ENCODE results near the gene ADAM22.

The ADAM22 gene

DNA sequence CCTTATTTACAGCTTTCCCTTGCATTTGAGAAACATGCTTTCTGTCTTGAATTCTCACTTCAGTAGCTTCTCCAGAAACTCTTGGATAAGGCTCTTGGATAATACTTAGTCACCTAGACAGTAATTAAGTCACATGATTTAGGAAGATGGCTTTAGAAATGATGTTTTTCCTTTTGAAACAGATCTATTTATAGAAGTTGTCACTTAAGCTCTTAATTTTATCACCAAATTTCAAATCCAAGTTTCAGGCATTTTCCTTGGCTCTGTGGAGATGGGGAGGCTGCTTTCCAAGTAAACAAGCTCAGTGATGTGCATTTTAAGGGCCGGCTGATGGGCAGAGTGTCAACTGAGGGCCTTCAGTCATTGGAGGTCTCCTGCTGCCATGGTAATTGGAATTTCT is 155.5 kb downstream of the ADAM22 start:
- Histone ChIP-seq H3K9me3 (ENCODE audit: control insufficient read depth, low read length) (no peaks in the 10 kb centered on the region), H3K9ac (ENCODE audit: low read length) (no peak overlapping the region), H3K4me1 (ENCODE audit: control insufficient read depth, insufficient read depth, low read length) (peaks cover 11% of the 10 kb centered on the region), H3K27me3 (replicated peaks; ENCODE audit: control insufficient read depth, insufficient read depth, low read length) (no peaks in the 10 kb centered on the region), H3K4me3 (ENCODE audit: low read length) (no peak overlapping the region), H3K36me3 (ENCODE audit: control insufficient read depth, insufficient read depth, low read length, severe bottlenecking) (no peaks in the 10 kb centered on the region)
- no peak for DNase-seq (ENCODE audit: low read depth)

DNA sequence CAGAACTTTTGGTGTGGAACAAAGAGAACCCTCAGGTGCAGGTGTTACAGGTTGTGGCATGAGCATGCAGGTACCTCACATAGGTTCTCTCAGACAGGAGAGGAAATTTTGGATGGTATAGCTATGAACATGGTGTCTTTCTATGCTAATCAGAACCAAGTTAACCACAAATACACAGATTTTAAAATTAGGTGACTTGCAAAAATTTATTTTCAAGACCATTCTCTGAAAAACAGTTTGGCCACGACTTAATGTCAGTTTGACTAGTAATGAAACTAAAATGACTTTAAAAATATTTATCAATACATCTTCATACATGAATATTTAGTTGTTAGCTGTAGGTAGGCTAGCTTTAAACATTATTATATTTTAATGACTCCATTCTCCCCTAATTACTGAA is 156.2 kb downstream of the ADAM22 start:
- Histone ChIP-seq H3K9ac (ENCODE audit: low read length) (no peak overlapping the region), H3K36me3 (ENCODE audit: control insufficient read depth, insufficient read depth, low read length, severe bottlenecking) (no peaks in the 10 kb centered on the region), H3K4me1 (ENCODE audit: control insufficient read depth, insufficient read depth, low read length) (peaks cover 11% of the 10 kb centered on the region), H3K27me3 (replicated peaks; ENCODE audit: control insufficient read depth, insufficient read depth, low read length) (no peaks in the 10 kb centered on the region), H3K9me3 (ENCODE audit: control insufficient read depth, low read length) (no peaks in the 10 kb centered on the region), H3K4me3 (ENCODE audit: low read length) (peak overlapping the region; percentile 59)
- no peak for DNase-seq (ENCODE audit: low read depth)

DNA sequence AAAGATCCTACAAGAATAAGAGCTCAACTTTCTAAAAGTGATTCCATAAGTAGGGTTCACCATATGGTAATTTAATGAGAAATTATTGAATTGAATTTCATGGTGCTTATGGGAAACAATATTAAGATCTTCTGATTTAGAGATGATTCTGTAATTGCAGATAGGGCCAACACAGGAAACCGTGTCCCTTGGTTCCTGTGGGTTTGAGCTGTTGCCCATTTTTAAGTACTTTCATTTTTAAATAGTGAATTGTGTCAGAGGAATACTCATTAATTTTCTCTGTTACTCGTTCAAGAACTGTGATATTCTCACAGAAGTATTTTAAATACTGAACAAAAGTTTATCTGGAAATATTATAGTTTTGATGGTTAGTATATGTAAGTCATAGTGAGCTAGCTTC is 156.6 kb downstream of the ADAM22 start:
- Histone ChIP-seq H3K9me3 (ENCODE audit: control insufficient read depth, low read length) (no peaks in the 10 kb centered on the region), H3K36me3 (ENCODE audit: control insufficient read depth, insufficient read depth, low read length, severe bottlenecking) (no peaks in the 10 kb centered on the region), H3K4me3 (ENCODE audit: low read length) (peak overlapping the region; percentile 59), H3K9ac (ENCODE audit: low read length) (peak overlapping the region; percentile 42), H3K4me1 (ENCODE audit: control insufficient read depth, insufficient read depth, low read length) (peaks cover 11% of the 10 kb centered on the region), H3K27me3 (replicated peaks; ENCODE audit: control insufficient read depth, insufficient read depth, low read length) (no peaks in the 10 kb centered on the region)
- no peak for DNase-seq (ENCODE audit: low read depth)

DNA sequence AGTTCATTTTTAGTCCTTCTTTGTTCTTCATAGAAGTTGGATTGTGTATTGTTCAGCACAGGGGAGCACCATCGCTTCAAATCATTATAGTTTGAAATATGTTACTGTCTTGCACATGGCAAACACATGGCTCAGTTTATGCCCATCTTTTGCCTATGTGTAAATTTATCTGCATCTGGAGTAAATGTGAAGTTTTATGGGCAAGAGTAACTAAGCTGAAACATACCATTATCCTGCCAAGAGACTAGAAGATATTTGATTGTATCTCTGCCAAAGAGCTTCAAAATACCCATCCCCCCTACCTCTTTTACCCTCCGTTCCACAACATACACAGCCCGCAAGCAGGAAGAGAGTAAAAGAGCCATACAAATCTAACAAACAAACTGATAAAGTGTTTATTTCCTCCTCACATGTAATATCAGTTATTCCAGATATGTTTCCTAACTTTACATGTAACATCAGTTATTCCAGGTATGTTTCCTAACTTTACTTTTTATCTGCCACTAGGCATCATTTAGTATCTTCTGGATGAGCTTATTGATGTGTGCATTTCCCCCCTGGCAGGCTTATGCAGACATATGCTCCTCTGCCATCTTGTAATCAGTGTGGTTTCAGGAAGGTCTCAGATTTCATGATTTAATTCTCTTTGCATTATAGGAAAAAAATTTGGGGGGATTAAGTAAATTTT is 158.1 kb downstream of the ADAM22 start:
- H3K4me3 ChIP-seq (ENCODE audit: low read length): no peak overlapping the region
- no peaks in the 10 kb centered on the region for H3K9me3 ChIP-seq (ENCODE audit: control insufficient read depth, low read length)
- no peaks in the 10 kb centered on the region for H3K27me3 ChIP-seq (replicated peaks; ENCODE audit: control insufficient read depth, insufficient read depth, low read length)
- H3K36me3 ChIP-seq (ENCODE audit: control insufficient read depth, insufficient read depth, low read length, severe bottlenecking): no peaks in the 10 kb centered on the region
- H3K4me1 ChIP-seq (ENCODE audit: control insufficient read depth, insufficient read depth, low read length): peaks cover 11% of the 10 kb centered on the region
- DNase-seq (ENCODE audit: low read depth): no peak
- H3K9ac ChIP-seq (ENCODE audit: low read length): no peak overlapping the region

DNA sequence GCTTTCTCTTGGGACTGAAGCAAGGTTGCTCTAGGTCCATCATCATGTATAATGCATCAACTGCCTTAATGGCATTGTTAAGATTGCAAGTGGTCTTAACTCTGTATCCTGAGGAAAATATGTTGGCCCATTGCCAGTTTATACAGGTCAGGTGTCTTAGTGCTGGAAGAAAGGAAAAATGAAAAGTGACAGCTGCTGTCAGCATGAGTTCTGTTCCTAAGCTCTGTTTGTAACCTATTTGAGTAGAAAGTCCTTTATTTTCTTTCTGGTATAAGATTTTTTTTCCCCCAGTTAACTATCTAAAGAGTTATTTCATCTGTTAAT is 158.6 kb downstream of the ADAM22 start:
- Histone ChIP-seq H3K4me1 (ENCODE audit: control insufficient read depth, insufficient read depth, low read length) (peaks cover 11% of the 10 kb centered on the region), H3K27me3 (replicated peaks; ENCODE audit: control insufficient read depth, insufficient read depth, low read length) (no peaks in the 10 kb centered on the region), H3K9ac (ENCODE audit: low read length) (no peak overlapping the region), H3K9me3 (ENCODE audit: control insufficient read depth, low read length) (no peaks in the 10 kb centered on the region), H3K36me3 (ENCODE audit: control insufficient read depth, insufficient read depth, low read length, severe bottlenecking) (no peaks in the 10 kb centered on the region), H3K4me3 (ENCODE audit: low read length) (no peak overlapping the region)
- no peak for DNase-seq (ENCODE audit: low read depth)

DNA sequence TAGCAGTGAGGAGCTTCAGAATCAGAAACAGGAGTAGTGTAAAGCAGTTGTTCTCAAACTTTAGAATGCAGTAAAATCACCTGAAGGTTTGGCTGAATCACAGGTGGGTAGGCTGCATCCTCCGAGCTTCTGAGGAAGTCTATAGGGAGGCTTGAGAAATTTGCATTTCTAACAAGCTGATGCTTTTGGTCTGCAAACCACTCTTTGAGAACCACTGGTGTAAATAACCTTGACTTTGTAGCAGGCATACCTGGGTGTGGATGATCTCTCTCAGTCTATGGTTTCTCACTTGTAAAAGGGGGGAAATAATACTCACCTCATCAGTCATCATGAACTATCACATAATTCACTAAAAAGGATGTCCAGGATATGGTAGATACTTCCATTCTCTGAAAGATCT is 167.7 kb downstream of the ADAM22 start:
- Histone ChIP-seq H3K4me1 (ENCODE audit: control insufficient read depth, insufficient read depth, low read length) (no peaks in the 10 kb centered on the region), H3K9ac (ENCODE audit: low read length) (no peak overlapping the region), H3K9me3 (ENCODE audit: control insufficient read depth, low read length) (no peaks in the 10 kb centered on the region), H3K36me3 (ENCODE audit: control insufficient read depth, insufficient read depth, low read length, severe bottlenecking) (no peaks in the 10 kb centered on the region), H3K27me3 (replicated peaks; ENCODE audit: control insufficient read depth, insufficient read depth, low read length) (no peaks in the 10 kb centered on the region), H3K4me3 (ENCODE audit: low read length) (no peak overlapping the region)
- DNase-seq (ENCODE audit: low read depth): no peak

DNA sequence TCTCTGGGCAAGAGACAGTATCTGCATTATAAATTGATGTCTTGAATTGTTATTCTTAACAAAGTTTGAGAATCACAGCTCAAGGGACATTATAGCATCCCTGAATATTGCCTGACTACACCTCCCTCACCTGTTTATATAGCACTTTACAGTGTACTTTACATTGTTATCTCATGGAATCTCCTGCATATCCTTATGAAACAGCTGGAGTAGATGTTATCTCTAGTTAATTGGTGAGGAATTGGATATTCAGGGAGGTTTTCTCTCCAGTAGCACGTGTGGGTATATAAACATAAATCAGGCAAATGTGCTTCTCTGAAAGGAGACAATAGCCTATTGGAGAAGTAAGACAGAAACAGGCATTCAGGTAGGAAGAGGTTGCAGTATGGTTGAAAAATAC is 168.6 kb downstream of the ADAM22 start:
- no peaks in the 10 kb centered on the region for H3K4me1 ChIP-seq (ENCODE audit: control insufficient read depth, insufficient read depth, low read length)
- H3K9me3 ChIP-seq (ENCODE audit: control insufficient read depth, low read length): no peaks in the 10 kb centered on the region
- no peak overlapping the region for H3K4me3 ChIP-seq (ENCODE audit: low read length)
- H3K9ac ChIP-seq (ENCODE audit: low read length): no peak overlapping the region
- H3K36me3 ChIP-seq (ENCODE audit: control insufficient read depth, insufficient read depth, low read length, severe bottlenecking): no peaks in the 10 kb centered on the region
- no peaks in the 10 kb centered on the region for H3K27me3 ChIP-seq (replicated peaks; ENCODE audit: control insufficient read depth, insufficient read depth, low read length)
- no peak for DNase-seq (ENCODE audit: low read depth)

DNA sequence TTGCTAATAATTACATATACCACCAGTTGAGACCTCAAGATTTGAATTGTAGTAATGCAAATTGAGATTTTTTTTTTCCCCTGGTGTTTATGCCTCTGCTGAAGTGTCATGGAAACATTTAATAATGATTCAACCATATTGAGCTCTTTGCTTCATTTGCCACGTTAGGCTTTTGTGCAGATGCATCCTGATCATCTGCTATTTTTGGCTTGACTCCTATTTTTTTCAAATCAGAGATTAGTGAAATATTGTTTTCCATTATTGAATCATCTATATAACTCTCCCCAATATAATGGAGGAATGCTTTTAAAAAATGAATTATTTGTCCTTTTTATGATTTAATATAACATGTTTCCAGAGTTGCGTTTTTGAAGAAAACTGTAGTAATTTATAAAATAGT is 170.7 kb downstream of the ADAM22 start:
- H3K36me3 ChIP-seq (ENCODE audit: control insufficient read depth, insufficient read depth, low read length, severe bottlenecking): no peaks in the 10 kb centered on the region
- H3K27me3 ChIP-seq (replicated peaks; ENCODE audit: control insufficient read depth, insufficient read depth, low read length): no peaks in the 10 kb centered on the region
- H3K9me3 ChIP-seq (ENCODE audit: control insufficient read depth, low read length): no peaks in the 10 kb centered on the region
- no peak for DNase-seq (ENCODE audit: low read depth)
- H3K9ac ChIP-seq (ENCODE audit: low read length): no peak overlapping the region
- H3K4me1 ChIP-seq (ENCODE audit: control insufficient read depth, insufficient read depth, low read length): no peaks in the 10 kb centered on the region
- H3K4me3 ChIP-seq (ENCODE audit: low read length): no peak overlapping the region

DNA sequence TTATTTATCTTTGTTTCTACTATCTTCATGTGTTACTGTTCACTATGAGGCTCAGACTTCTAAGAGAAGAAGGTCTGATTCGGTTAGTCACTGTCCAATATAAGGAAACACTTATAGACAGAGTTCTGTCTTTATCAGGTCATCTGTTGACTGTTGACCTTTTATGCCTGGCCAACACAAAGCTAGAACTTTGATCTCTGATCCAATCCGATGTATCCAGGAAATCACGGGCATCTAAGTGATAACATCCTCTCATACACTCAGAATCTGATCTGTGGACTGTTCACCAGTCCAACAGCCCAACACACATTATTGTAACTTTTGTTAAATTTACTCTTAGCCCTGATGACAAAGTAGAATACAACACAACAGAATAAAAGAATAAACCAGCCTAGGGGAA is 171.2 kb downstream of the ADAM22 start:
- Histone ChIP-seq H3K27me3 (replicated peaks; ENCODE audit: control insufficient read depth, insufficient read depth, low read length) (no peaks in the 10 kb centered on the region), H3K9me3 (ENCODE audit: control insufficient read depth, low read length) (no peaks in the 10 kb centered on the region), H3K4me3 (ENCODE audit: low read length) (no peak overlapping the region), H3K9ac (ENCODE audit: low read length) (no peak overlapping the region), H3K36me3 (ENCODE audit: control insufficient read depth, insufficient read depth, low read length, severe bottlenecking) (no peaks in the 10 kb centered on the region), H3K4me1 (ENCODE audit: control insufficient read depth, insufficient read depth, low read length) (no peaks in the 10 kb centered on the region)
- DNase-seq (ENCODE audit: low read depth): no peak

DNA sequence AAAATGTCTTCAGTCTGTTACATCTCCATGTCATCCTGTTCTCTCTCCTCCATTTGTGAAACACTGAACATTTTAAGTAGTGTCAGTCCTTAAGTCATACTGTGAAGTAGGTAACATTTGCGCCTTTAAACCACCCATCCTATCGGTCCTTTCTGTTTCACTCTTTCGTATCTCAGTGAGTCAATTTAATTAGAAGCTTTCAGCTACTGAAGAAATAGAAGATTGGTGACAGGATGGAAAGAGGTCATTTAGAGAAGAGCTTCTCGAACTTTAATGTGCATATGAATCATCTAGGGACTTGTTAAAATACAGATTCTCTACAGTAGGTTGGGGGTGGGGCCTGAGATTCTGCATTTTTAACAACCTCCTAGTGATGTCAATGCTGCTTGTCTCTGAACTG is 172.4 kb downstream of the ADAM22 start:
- Histone ChIP-seq H3K36me3 (ENCODE audit: control insufficient read depth, insufficient read depth, low read length, severe bottlenecking) (no peaks in the 10 kb centered on the region), H3K4me1 (ENCODE audit: control insufficient read depth, insufficient read depth, low read length) (no peaks in the 10 kb centered on the region), H3K4me3 (ENCODE audit: low read length) (no peak overlapping the region), H3K27me3 (replicated peaks; ENCODE audit: control insufficient read depth, insufficient read depth, low read length) (no peaks in the 10 kb centered on the region), H3K9me3 (ENCODE audit: control insufficient read depth, low read length) (no peaks in the 10 kb centered on the region), H3K9ac (ENCODE audit: low read length) (no peak overlapping the region)
- DNase-seq (ENCODE audit: low read depth): no peak

DNA sequence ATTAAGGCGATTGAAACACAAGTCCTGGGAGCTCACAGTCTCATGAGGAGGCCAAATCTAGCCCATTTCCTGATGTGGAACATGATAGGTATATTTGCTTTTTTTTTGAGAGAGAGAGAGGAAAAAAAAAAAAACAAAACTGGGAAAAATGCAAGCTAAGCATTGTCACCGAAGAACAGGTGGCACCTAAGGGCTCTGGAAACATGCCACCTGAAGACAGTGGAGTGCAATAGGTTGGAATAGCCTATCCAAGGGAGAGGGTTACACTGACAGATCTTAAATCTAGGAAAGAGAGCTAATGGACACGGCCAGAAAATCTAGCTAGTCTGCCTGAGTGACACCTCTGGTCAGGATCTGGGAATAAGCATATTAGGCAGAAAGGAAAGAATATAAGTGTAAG is 175.6 kb downstream of the ADAM22 start:
- no peaks in the 10 kb centered on the region for H3K9me3 ChIP-seq (ENCODE audit: control insufficient read depth, low read length)
- no peaks in the 10 kb centered on the region for H3K36me3 ChIP-seq (ENCODE audit: control insufficient read depth, insufficient read depth, low read length, severe bottlenecking)
- no peak overlapping the region for H3K9ac ChIP-seq (ENCODE audit: low read length)
- H3K27me3 ChIP-seq (replicated peaks; ENCODE audit: control insufficient read depth, insufficient read depth, low read length): no peaks in the 10 kb centered on the region
- DNase-seq (ENCODE audit: low read depth): no peak
- no peaks in the 10 kb centered on the region for H3K4me1 ChIP-seq (ENCODE audit: control insufficient read depth, insufficient read depth, low read length)
- H3K4me3 ChIP-seq (ENCODE audit: low read length): no peak overlapping the region

DNA sequence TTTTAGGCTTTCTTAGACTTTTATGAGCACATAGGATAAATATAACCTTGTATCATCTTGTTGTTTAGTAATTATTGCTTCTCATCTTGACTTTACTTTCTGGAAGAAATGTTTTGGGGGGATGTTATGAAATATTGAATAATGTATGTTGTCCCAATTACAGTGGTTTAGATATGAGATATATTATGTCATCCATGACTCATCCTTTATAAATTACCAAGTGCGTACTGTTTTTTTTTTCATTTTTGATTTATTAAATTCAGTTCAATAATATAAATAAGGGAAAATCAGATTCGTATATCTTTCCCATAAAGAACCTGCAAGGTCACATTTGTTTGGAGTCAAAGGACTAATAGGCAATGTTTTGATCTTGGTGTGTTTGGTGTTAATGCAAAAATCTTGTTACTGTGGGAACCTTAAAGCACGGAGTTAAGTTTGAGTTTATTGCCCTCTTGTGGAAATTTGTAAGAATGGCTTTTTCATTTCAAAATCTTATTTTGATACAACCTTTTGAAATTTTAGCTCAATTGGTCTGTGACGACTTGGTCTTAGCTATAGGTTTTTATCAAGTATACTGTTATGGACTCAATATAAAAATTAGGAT is 177.2 kb downstream of the ADAM22 start:
- H3K9me3 ChIP-seq (ENCODE audit: control insufficient read depth, low read length): no peaks in the 10 kb centered on the region
- peak; percentile 69 for DNase-seq (ENCODE audit: low read depth)
- H3K9ac ChIP-seq (ENCODE audit: low read length): no peak overlapping the region
- H3K4me1 ChIP-seq (ENCODE audit: control insufficient read depth, insufficient read depth, low read length): peaks cover 9% of the 10 kb centered on the region
- H3K36me3 ChIP-seq (ENCODE audit: control insufficient read depth, insufficient read depth, low read length, severe bottlenecking): no peaks in the 10 kb centered on the region
- H3K27me3 ChIP-seq (replicated peaks; ENCODE audit: control insufficient read depth, insufficient read depth, low read length): no peaks in the 10 kb centered on the region
- no peak overlapping the region for H3K4me3 ChIP-seq (ENCODE audit: low read length)
